Measurements from ENCODE around the gene TOM1.

TOM1 gene

GRCh38 chr22:35325209-35325608 is 25.5 kb downstream of the TOM1 start:
- DNase-seq = no peak

GRCh38 chr22:35326854-35327562 is 27.3 kb downstream of the TOM1 start:
- no peak for DNase-seq

GRCh38 chr22:35327690-35328471 is 28.2 kb downstream of the TOM1 start:
- DNase-seq = no peak

GRCh38 chr22:35328472-35328885 is 28.8 kb downstream of the TOM1 start:
- DNase-seq = no peak

GRCh38 chr22:35329114-35329847 is 29.6 kb downstream of the TOM1 start:
- no peak for DNase-seq

- DNase-seq = peak; percentile 31
Observed at GRCh38 chr22:35330258-35330861, 30.7 kb downstream of the TOM1 start.

GRCh38 chr22:35332278-35332677 is 32.6 kb downstream of the TOM1 start:
- DNase-seq = no peak

- no peak for DNase-seq
Observed at GRCh38 chr22:35333220-35333619, 33.5 kb downstream of the TOM1 start.

- no peak for DNase-seq
Observed at GRCh38 chr22:35334004-35334403, 34.3 kb downstream of the TOM1 start.

GRCh38 chr22:35335468-35335867 is 35.8 kb downstream of the TOM1 start:
- DNase-seq = no peak

GRCh38 chr22:35335936-35336781 is 36.5 kb downstream of the TOM1 start:
- DNase-seq = no peak

GRCh38 chr22:35337932-35338331 is 38.2 kb downstream of the TOM1 start:
- no peak for DNase-seq

- no peak for DNase-seq
Observed at GRCh38 chr22:35341090-35341874, 41.6 kb downstream of the TOM1 start.

GRCh38 chr22:35342390-35342789 is 42.7 kb downstream of the TOM1 start:
- DNase-seq = no peak

GRCh38 chr22:35343664-35344550 is 44.2 kb downstream of the TOM1 start:
- no peak for DNase-seq

- no peak for DNase-seq
Observed at GRCh38 chr22:35344956-35345690, 45.4 kb downstream of the TOM1 start.

GRCh38 chr22:35345808-35346505 is 46.3 kb downstream of the TOM1 start:
- no peak for DNase-seq

- no peak for DNase-seq
Observed at GRCh38 chr22:35346596-35347220, 47.0 kb downstream of the TOM1 start.

- no peak for DNase-seq
Observed at GRCh38 chr22:35347462-35347861, 47.8 kb downstream of the TOM1 start.

All from activated gamma-delta T cell treated with Interleukin-2 at 50 U/mL for 16 hours (primary cell).